ENCODE results near the gene ARPP21.

The ARPP21 gene

DNA sequence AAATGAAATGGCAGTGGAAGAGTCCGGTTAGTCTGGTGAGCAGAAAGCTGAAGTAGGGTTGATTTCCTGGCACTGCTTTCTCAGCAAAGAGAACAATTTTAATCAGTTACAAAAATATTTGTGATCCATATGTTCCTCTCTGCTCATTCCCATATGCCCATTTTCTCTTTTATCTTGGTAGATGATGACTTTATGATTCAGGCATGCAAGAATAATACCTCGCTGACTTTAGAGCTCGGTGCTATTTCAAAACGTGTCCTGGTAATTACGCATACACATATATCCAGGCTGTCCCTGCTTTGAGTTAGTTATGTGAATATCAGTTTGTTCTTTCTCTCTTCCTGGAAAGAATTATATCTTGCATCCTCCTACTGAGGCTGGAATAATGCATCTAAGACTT lies 38.5 kb downstream of the ARPP21 start:
- TF ChIP-seq GATA3 (IDR thresholded peaks at IDR 0.05; ENCODE audit: low read depth, low read length) (no peak), GATA2 (IDR thresholded peaks at IDR 0.05; ENCODE audit: low read depth, low read length) (no peak)

DNA sequence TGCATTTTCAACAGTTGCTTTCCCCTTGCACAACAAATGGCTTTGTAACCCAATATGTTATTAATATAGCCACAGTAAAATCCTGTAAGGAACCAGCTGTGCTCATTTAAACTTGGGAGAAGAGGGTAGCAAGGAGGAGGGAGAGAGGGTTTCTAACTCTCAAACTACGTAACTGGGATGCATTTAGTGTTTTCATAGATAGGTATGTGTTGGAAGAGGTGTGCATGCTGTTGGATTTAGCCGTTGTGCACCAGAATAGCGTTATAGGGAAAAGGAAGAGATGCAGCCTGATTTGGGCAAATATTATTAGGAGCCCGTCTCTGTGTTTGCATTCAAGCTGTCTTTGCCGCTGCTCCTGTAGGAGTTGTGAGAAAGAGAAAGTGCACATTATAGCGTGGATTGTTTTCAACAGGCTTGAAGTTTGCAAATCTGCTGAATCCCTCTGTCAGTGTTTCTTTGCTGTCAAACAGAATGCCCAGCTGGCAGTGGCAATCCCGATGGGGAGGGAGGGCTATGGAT lies 39.4 kb downstream of the ARPP21 start:
- TF ChIP-seq GATA2 (IDR thresholded peaks at IDR 0.05; ENCODE audit: low read depth, low read length), result no peak
- TF ChIP-seq GATA3 (IDR thresholded peaks at IDR 0.05; ENCODE audit: low read depth, low read length), result no peak

DNA sequence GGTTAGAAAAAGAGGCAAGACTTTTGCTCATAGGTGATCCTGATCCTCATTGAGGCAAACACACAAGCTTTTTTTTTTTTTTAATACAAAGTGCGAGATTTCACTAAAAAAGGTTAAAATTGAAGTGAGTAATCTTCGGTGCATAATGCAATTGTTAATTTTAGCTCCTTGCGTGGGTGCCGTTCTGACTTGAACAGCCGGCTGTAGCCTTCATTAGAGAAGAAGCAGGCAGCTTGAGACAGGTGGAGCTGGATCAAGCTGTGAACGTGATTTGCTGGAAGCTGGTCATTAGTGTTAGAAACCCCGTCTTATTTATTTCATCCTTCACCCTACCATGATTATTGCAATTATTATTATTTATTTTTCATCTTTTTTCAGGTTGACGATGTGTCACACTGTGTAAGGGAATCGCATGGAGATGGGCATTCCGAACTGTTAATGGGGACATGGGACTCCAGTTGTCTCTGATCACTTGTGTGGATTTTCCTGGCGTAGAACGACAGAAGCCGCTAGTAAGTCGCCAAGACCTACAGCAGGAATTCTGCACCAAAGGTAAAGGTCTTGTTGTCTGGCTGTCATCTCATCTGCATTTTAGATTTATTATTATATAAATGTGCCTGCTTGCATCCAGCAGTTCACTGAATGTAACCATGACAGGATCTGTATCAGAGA lies 40.2 kb downstream of the ARPP21 start:
- no peak for TF ChIP-seq GATA2 (IDR thresholded peaks at IDR 0.05; ENCODE audit: low read depth, low read length)
- TF ChIP-seq GATA3 (IDR thresholded peaks at IDR 0.05; ENCODE audit: low read depth, low read length), result no peak

- TF ChIP-seq GATA3 (IDR thresholded peaks at IDR 0.05; ENCODE audit: low read depth, low read length), result no peak
- TF ChIP-seq GATA2 (IDR thresholded peaks at IDR 0.05; ENCODE audit: low read depth, low read length), result no peak
These were observed 41.7 kb downstream of the ARPP21 start for GRCh38 chr3:35680866-35681650.

- no peak for TF ChIP-seq GATA3 (IDR thresholded peaks at IDR 0.05; ENCODE audit: low read depth, low read length)
- TF ChIP-seq GATA2 (IDR thresholded peaks at IDR 0.05; ENCODE audit: low read depth, low read length), result no peak
These were observed 45.8 kb downstream of the ARPP21 start for GRCh38 chr3:35685153-35685552.

DNA sequence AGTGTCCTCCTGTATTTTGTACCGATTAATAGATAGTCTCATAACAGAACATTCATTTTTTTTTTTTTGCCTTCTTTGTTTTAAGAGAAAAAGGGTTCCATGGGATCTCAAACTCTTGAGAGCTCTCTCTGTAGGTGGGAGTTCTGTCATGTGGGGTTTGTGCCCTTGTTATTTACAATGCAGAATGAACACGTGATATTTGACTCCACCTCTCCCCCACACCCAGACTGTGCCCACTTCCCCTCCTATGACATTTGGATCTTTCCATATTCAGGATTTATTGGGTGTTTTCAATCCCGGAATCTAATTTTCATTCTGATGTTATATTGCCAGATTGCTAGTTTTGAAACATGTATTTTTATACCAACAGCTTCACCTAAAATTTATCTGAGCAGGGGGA lies 49.5 kb downstream of the ARPP21 start:
- no peak for TF ChIP-seq GATA3 (IDR thresholded peaks at IDR 0.05; ENCODE audit: low read depth, low read length)
- TF ChIP-seq GATA2 (IDR thresholded peaks at IDR 0.05; ENCODE audit: low read depth, low read length), result no peak

DNA sequence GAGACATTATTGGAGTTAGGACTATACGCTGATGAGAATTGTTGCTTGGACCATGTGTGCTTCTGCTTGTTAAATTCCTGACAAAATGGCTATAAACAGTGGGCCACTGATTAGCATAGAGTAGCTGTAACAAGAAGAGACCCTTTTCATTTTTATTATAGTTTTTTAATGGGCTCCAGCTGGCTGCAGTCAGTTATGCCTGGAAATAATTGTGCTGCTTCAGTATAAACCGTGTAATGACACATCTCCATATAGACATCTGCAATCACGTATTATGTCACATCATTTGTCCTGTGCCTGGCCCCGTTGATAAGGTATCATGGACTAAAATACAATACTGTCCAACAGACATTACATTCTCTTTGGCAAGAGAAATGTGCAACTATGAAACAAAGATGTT lies 50.9 kb downstream of the ARPP21 start:
- TF ChIP-seq GATA2 (IDR thresholded peaks at IDR 0.05; ENCODE audit: low read depth, low read length) (no peak), GATA3 (IDR thresholded peaks at IDR 0.05; ENCODE audit: low read depth, low read length) (no peak)

DNA sequence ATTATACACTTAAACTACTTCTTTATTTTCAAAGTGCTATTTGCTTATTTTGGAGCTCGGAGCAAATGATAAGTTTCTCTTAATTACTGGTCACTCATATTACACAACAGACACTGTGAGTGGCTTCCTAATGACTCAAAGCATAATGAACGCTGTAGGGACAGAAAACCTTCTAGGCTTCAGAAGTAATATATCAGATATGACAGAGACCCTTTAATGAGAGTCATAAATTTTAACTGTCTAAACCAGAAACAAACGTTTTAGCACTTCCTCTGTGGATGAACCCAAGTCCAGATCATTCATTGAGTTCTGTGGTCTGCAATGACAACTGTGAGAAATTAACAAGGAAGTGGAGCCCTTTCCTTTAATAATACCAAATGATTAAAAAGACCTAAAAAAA lies 66.6 kb downstream of the ARPP21 start:
- TF ChIP-seq GATA2 (IDR thresholded peaks at IDR 0.05; ENCODE audit: low read depth, low read length) (no peak), GATA3 (IDR thresholded peaks at IDR 0.05; ENCODE audit: low read depth, low read length) (no peak)

DNA sequence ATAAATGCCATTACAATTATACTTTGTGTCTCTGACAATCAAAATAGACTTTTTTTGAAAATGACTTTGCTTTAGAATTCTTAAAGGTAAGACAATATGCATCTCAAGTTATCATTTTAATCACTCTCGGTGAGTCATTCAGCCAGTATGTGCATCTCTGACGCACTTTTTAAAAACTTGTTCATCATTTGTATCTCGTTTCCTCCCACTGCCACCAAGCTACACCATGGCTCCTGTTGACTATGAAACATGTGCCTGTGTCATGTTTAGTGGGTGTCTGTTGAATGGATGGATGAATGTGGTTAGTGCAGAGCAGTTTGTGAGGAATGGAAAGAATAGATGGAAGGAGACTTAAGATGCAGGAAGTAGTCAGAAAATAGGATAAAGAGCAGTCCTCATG lies 68.6 kb downstream of the ARPP21 start:
- TF ChIP-seq GATA2 (IDR thresholded peaks at IDR 0.05; ENCODE audit: low read depth, low read length) (no peak), GATA3 (IDR thresholded peaks at IDR 0.05; ENCODE audit: low read depth, low read length) (no peak)

DNA sequence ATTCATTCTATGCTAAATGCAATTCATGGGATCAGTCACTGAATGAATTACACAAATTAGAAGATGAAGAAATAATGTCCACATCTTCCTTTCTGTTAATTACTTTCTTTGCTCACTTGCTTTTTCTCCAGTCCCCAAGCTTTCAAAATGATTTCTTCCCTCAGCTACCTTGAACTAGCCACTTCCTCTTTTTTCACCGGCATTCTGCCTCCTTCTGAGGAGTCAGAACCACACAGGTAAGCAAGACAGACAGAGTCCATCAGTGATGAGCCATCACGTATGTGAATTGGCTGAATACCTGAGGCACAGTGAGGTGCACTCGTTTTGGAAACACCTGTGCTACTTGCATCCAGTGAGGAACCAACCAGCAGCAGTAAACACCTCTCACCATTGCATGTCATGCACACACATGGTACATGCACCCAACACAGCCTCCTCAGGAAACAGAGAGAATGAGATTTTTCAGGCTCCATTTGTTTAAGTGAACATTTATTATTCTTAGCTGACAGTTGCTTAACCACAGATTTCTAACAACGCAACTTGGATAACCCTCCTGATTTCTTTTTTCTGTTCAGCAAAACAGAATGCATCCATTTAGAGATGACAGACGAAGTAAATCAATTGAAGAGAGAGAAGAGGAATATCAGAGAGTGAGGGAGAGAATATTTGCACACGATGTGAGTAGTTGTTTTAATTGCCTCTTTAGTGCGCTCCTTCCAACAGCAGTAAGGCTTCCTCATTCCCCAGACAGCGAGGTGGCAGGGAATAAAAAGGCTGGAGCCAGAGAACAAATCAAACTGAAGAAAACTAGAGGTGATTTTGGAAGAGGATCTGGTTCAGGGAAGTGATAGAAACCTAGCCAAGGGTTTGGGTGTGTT lies 69.3 kb downstream of the ARPP21 start:
- TF ChIP-seq GATA2 (IDR thresholded peaks at IDR 0.05; ENCODE audit: low read depth, low read length) (no peak), GATA3 (IDR thresholded peaks at IDR 0.05; ENCODE audit: low read depth, low read length) (no peak)

- TF ChIP-seq GATA3 (IDR thresholded peaks at IDR 0.05; ENCODE audit: low read depth, low read length), result no peak
- TF ChIP-seq GATA2 (IDR thresholded peaks at IDR 0.05; ENCODE audit: low read depth, low read length), result no peak
These were observed 70.4 kb downstream of the ARPP21 start for GRCh38 chr3:35709691-35710090.

- no peak for TF ChIP-seq GATA3 (IDR thresholded peaks at IDR 0.05; ENCODE audit: low read depth, low read length)
- no peak for TF ChIP-seq GATA2 (IDR thresholded peaks at IDR 0.05; ENCODE audit: low read depth, low read length)
These were observed 71.2 kb downstream of the ARPP21 start for GRCh38 chr3:35710554-35710953.

DNA sequence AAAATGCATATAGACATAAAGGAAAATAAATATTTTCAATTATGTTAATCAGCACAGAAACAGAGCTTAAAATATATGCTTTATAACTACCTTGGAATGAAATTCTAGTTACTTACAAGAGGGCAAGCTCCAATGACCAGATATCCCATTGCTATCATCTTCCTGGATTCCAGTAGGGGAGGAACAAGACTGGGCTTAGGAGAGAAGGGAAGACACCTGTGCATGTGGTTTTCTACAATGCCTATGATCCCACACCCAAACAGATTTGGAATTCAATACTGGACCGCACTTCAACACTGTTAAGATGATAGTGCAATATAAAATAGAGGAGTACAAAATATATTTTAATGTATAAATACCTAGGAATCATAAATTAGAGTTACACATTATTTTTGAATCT lies 79.6 kb downstream of the ARPP21 start:
- TF ChIP-seq GATA2 (IDR thresholded peaks at IDR 0.05; ENCODE audit: low read depth, low read length) (no peak), GATA3 (IDR thresholded peaks at IDR 0.05; ENCODE audit: low read depth, low read length) (no peak)

DNA sequence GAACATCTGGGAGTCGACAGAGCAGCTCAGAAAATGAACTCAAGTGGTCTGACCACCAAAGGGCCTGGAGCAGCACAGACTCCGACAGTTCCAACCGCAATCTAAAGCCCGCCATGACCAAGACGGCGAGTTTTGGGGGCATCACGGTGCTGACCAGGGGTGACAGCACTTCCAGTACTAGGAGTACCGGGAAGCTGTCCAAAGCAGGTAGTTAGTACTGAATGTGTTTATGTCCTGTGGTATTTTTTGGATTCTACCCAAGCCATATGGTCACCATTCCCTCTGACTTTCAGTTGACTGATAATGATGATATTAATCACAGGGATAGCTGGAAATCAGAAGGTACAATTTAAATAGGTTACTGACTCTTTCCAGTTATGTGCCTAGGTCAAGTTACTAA lies 82.3 kb downstream of the ARPP21 start:
- TF ChIP-seq GATA2 (IDR thresholded peaks at IDR 0.05; ENCODE audit: low read depth, low read length) (no peak), GATA3 (IDR thresholded peaks at IDR 0.05; ENCODE audit: low read depth, low read length) (no peak)
